Breast epithelium (tissue), 3 donors: ENCODE measurements around the gene BCL11B.

ENCODE experiments used
- POLR2A ChIP-seq: fragments of 450-650 bp; IDR thresholded peaks from one replicate; pipeline ENCODE4 v1.6.1; 2016; ENCODE audit warnings: antibody characterized with exemption, mild to moderate bottlenecking, moderate library complexity
- POLR2AphosphoS5 ChIP-seq, 3 donors: sonication (generic); formaldehyde crosslinking; IDR thresholded peaks; one replicate each; pipeline ENCODE4 v1.6.1; 2017; ENCODE audit warnings: antibody characterized with exemption in 3 of 3
- TF ChIP-seq, protein P1 (sequence below), 3 donors: fragments of 450-650 bp; IDR thresholded peaks; one replicate each; pipeline ENCODE4 v1.5.1; 2016 to 2017; ENCODE audit warnings: antibody characterized with exemption in 3 of 3, mild to moderate bottlenecking in 3 of 3, moderate library complexity in 3 of 3

DNA sequence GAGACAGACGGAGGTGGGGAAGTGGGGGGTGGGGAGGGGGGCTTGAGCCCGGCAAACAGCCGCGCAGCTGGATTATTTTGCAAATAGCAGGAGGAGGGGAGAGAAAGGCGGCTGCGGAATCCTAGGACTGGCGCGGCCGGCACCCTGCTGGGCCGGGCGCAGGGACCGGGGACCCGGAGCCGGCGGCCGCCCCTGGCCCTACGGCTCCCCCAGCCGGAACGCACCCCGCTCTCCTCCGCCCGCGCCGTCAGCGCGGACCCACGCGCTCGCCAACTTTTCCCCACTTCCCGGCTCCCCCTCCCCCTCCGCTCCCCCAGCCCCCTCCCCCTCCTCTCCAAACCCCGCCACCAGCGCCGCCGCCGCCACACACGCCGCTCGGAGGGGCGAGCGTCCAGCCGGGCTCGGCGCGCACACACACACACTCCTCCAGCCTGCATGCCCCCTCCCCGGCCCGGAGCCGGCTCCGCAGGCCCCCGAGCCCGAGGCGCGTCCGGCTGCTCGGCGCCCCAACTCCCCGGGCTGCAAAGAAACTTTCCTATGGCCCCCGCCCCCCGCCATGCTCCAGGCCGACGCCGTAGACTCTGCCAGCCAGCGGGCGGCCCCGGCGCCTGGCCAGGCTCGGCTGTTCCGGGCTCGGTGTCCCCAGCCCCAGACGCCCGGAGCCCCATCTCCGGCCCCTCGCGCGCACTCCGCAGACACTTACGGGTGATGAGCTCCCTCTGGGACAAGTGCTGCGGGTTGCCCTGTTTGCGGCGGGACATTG, 1.4 kb downstream of the BCL11B start:
- TF ChIP-seq POLR2AphosphoS5 (IDR thresholded peaks at IDR 0.05) = no peak
- TF ChIP-seq, protein P1, sequence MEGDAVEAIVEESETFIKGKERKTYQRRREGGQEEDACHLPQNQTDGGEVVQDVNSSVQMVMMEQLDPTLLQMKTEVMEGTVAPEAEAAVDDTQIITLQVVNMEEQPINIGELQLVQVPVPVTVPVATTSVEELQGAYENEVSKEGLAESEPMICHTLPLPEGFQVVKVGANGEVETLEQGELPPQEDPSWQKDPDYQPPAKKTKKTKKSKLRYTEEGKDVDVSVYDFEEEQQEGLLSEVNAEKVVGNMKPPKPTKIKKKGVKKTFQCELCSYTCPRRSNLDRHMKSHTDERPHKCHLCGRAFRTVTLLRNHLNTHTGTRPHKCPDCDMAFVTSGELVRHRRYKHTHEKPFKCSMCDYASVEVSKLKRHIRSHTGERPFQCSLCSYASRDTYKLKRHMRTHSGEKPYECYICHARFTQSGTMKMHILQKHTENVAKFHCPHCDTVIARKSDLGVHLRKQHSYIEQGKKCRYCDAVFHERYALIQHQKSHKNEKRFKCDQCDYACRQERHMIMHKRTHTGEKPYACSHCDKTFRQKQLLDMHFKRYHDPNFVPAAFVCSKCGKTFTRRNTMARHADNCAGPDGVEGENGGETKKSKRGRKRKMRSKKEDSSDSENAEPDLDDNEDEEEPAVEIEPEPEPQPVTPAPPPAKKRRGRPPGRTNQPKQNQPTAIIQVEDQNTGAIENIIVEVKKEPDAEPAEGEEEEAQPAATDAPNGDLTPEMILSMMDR (IDR thresholded peaks at IDR 0.05) = no peak
- no peak for TF ChIP-seq POLR2A
